ENCODE results near the gene SH3GL3. TPM values are rescaled to one million over a fixed set of nuclear protein-coding genes. Genes with fewer than 3 reads are reported as not detected.

Gene SH3GL3
- polyA plus RNA-seq (2014; cell fraction: cytosol; rRNA removed): 33.6 and 51.4 TPM in 2 replicates
- 44.0 and 46.8 TPM in 2 replicates for polyA plus RNA-seq (2014; cell fraction: nucleus; rRNA removed)

- DNase-seq (ENCODE audit: low spot score): peak; percentile 88
These were observed at the start of gene SH3GL3 for GRCh38 chr15:83446904-83447709. SH3GL3 (plus strand) TSS chr15:83447341; CDS start chr15:83447534, 193 bp downstream.

- no peak for DNase-seq (ENCODE audit: low spot score)
These were observed 48.5 kb upstream of the SH3GL3 start for GRCh38 chr15:83398626-83399025.

GRCh38 chr15:83404121-83404520 is 43.0 kb upstream of the SH3GL3 start:
- no peak for DNase-seq (ENCODE audit: low spot score)

- peak; percentile 7 for DNase-seq (ENCODE audit: low spot score)
These were observed 36.6 kb upstream of the SH3GL3 start for GRCh38 chr15:83410532-83410931.

GRCh38 chr15:83413054-83413719 is 34.0 kb upstream of the SH3GL3 start:
- peak; percentile 16 for DNase-seq (ENCODE audit: low spot score)

GRCh38 chr15:83422081-83422480 is 25.1 kb upstream of the SH3GL3 start:
- no peak for DNase-seq (ENCODE audit: low spot score)

GRCh38 chr15:83422541-83422940 is 24.6 kb upstream of the SH3GL3 start:
- no peak for DNase-seq (ENCODE audit: low spot score)

- no peak for DNase-seq (ENCODE audit: low spot score)
These were observed 23.0 kb upstream of the SH3GL3 start for GRCh38 chr15:83424101-83424500.

- DNase-seq (ENCODE audit: low spot score): no peak
These were observed 16.7 kb upstream of the SH3GL3 start for GRCh38 chr15:83430441-83430840.

- DNase-seq (ENCODE audit: low spot score): no peak
These were observed 15.6 kb upstream of the SH3GL3 start for GRCh38 chr15:83431521-83431920.

- DNase-seq (ENCODE audit: low spot score): no peak
These were observed 11.9 kb upstream of the SH3GL3 start for GRCh38 chr15:83435202-83435601.

- no peak for DNase-seq (ENCODE audit: low spot score)
These were observed 11.4 kb upstream of the SH3GL3 start for GRCh38 chr15:83435782-83436181.

GRCh38 chr15:83436513-83437158 is 10.5 kb upstream of the SH3GL3 start:
- peak; percentile 48 for DNase-seq (ENCODE audit: low spot score)

- DNase-seq (ENCODE audit: low spot score): no peak
These were observed 3.9 kb upstream of the SH3GL3 start for GRCh38 chr15:83443076-83443847.

- no peak for DNase-seq (ENCODE audit: low spot score)
These were observed 2.2 kb upstream of the SH3GL3 start for GRCh38 chr15:83444936-83445335.

GRCh38 chr15:83445643-83446042 is 1.5 kb upstream of the SH3GL3 start:
- DNase-seq (ENCODE audit: low spot score): no peak

- DNase-seq (ENCODE audit: low spot score): no peak
These were observed 724 bp upstream of the SH3GL3 start for GRCh38 chr15:83446417-83446816.

- no peak for DNase-seq (ENCODE audit: low spot score)
These were observed 2.1 kb downstream of the SH3GL3 start for GRCh38 chr15:83449250-83449671.

- DNase-seq (ENCODE audit: low spot score): no peak
These were observed 2.9 kb downstream of the SH3GL3 start for GRCh38 chr15:83449937-83450506.

GRCh38 chr15:83457149-83457548 is 10.0 kb downstream of the SH3GL3 start:
- DNase-seq (ENCODE audit: low spot score): no peak

- DNase-seq (ENCODE audit: low spot score): no peak
These were observed 11.2 kb downstream of the SH3GL3 start for GRCh38 chr15:83458381-83458780.
